ENCODE data around the gene DPCD.

DPCD gene

GRCh38 chr10:101567165-101568006 is 20.7 kb upstream of the DPCD start:
- DNase-seq, result no peak

GRCh38 chr10:101568054-101568745 is 19.9 kb upstream of the DPCD start:
- DNase-seq, result no peak

- no peak for DNase-seq
Observed at GRCh38 chr10:101569323-101569621, 18.8 kb upstream of the DPCD start.

- peak; percentile 26 for DNase-seq
Observed at GRCh38 chr10:101569622-101570427, 18.3 kb upstream of the DPCD start.

- DNase-seq, result no peak
Observed at GRCh38 chr10:101570428-101571270, 17.5 kb upstream of the DPCD start.

GRCh38 chr10:101571271-101571925 is 16.7 kb upstream of the DPCD start:
- DNase-seq, result no peak

- DNase-seq, result no peak
Observed at GRCh38 chr10:101572126-101572525, 16.0 kb upstream of the DPCD start.

GRCh38 chr10:101572785-101573184 is 15.3 kb upstream of the DPCD start:
- DNase-seq, result no peak

GRCh38 chr10:101573885-101574753 is 14.0 kb upstream of the DPCD start:
- no peak for DNase-seq

- DNase-seq, result no peak
Observed at GRCh38 chr10:101575091-101575490, 13.0 kb upstream of the DPCD start.

- no peak for DNase-seq
Observed at GRCh38 chr10:101575580-101576210, 12.4 kb upstream of the DPCD start.

- DNase-seq, result no peak
Observed at GRCh38 chr10:101576211-101576863, 11.8 kb upstream of the DPCD start.

GRCh38 chr10:101577121-101577871 is 10.8 kb upstream of the DPCD start:
- no peak for DNase-seq

GRCh38 chr10:101578192-101578591 is 9.9 kb upstream of the DPCD start:
- no peak for DNase-seq

GRCh38 chr10:101578803-101579515 is 9.2 kb upstream of the DPCD start:
- no peak for DNase-seq

- DNase-seq, result no peak
Observed at GRCh38 chr10:101579516-101579870, 8.6 kb upstream of the DPCD start.

- DNase-seq, result no peak
Observed at GRCh38 chr10:101580486-101581399, 7.4 kb upstream of the DPCD start.

- no peak for DNase-seq
Observed at GRCh38 chr10:101585841-101586240, 2.3 kb upstream of the DPCD start.
